MM.1S (cell line): ENCODE measurements around the gene CCP110.
"Not testable (repeated sequence)": the region's sequence is repeated elsewhere in the genome, so short reads cannot be mapped to it uniquely, and the experiment has no call there.

Source experiments
- CTCF ChIP-seq: fragments of 300-600 bp; sonication (generic); IDR thresholded peaks from 2 replicates; pipeline ENCODE4 v1.5.1; 2016; ENCODE audit warnings: antibody characterized with exemption, low read length, mixed read lengths
- EZH2 ChIP-seq: fragments of 300-600 bp; sonication (generic); optimal IDR thresholded peaks from 2 replicates; pipeline ENCODE3; 2017; ENCODE audit warnings: low read depth, mild to moderate bottlenecking, antibody characterized with exemption, low read length, mixed read lengths
- EZH2phosphoT487 ChIP-seq: fragments of 300-600 bp; sonication (generic); IDR thresholded peaks from 2 replicates; pipeline ENCODE4 v1.6.1; 2018; ENCODE audit warnings: antibody characterized with exemption, low read length

GRCh38 chr16:19543278-19543996 is 19.7 kb downstream of the CCP110 start:
- TF ChIP-seq CTCF, EZH2, EZH2phosphoT487: not testable (repeated sequence)
